ENCODE data around the gene SOHLH1.

The SOHLH1 gene

GRCh38 chr9:135683401-135684034 lies 15.8 kb downstream of the SOHLH1 start:
- Histone ChIP-seq H3K4me1 (ENCODE audit: insufficient read depth, low read length, severe bottlenecking) (no peaks in the 10 kb centered on the region), H3K9ac (ENCODE audit: low read length) (no peak overlapping the region), H3K27ac (ENCODE audit: low read depth, low read length, poor library complexity, severe bottlenecking) (no peak overlapping the region), H3K9me2 (ENCODE audit: low read depth, low read length) (no peaks in the 10 kb centered on the region), H3K4me2 (ENCODE audit: low read length) (no peak overlapping the region), H3K79me2 (ENCODE audit: insufficient read depth, low read length) (no peaks in the 10 kb centered on the region), H3K4me3 (ENCODE audit: low read depth, low read length, poor library complexity, severe bottlenecking) (no peak overlapping the region), H3K36me3 (ENCODE audit: insufficient read depth, low read length) (no peaks in the 10 kb centered on the region), H3K27me3 (ENCODE audit: insufficient read depth, low read length) (0 out of 2 replicates have a peak, but pooled peaks cover 4% of the 10 kb centered on the region), H3K9me3 (ENCODE audit: low read length) (no peaks in the 10 kb centered on the region), H4K20me1 (ENCODE audit: insufficient read depth, low read length) (no peaks in the 10 kb centered on the region), H3F3A (ENCODE audit: insufficient read depth, low read length) (no peaks in the 10 kb centered on the region), H2AFZ (ENCODE audit: low read length) (no peak overlapping the region)
- no peak for TF ChIP-seq EZH2 (IDR thresholded peaks at IDR 0.05; ENCODE audit: borderline replicate concordance, low read length)
- TF ChIP-seq CTCF (IDR thresholded peaks at IDR 0.05; ENCODE audit: low read length), result no peak

DNA sequence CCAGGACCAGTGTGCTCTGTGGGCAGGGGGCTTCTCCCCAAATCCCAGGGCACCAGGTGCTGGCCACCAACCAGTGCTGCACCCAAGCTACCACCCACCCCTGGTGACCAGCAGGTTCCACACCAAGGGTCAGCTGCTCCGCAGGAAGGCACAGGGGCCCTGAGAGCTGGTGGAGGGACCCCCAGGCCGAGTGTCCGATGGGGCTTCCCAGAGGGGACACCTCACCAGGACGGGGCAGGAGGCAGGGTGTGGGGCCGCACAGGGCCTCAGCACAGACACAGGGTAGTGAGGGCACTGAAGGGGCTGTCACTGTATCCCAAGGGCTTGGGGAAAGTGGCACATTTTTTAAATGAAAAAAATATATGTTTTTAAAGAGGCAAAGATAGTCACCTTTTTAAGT lies 18.1 kb downstream of the SOHLH1 start:
- H3K27me3 ChIP-seq (ENCODE audit: insufficient read depth, low read length), result no peaks in the 10 kb centered on the region
- no peak overlapping the region for H2AFZ ChIP-seq (ENCODE audit: low read length)
- no peaks in the 10 kb centered on the region for H3K36me3 ChIP-seq (ENCODE audit: insufficient read depth, low read length)
- H3K79me2 ChIP-seq (ENCODE audit: insufficient read depth, low read length), result no peaks in the 10 kb centered on the region
- H3F3A ChIP-seq (ENCODE audit: insufficient read depth, low read length), result no peaks in the 10 kb centered on the region
- TF ChIP-seq CTCF (IDR thresholded peaks at IDR 0.05; ENCODE audit: low read length) (no peak), EZH2 (IDR thresholded peaks at IDR 0.05; ENCODE audit: borderline replicate concordance, low read length) (no peak)
- H3K9ac ChIP-seq (ENCODE audit: low read length), result no peak overlapping the region
- H3K4me2 ChIP-seq (ENCODE audit: low read length), result no peak overlapping the region
- no peaks in the 10 kb centered on the region for H3K4me1 ChIP-seq (ENCODE audit: insufficient read depth, low read length, severe bottlenecking)
- H3K4me3 ChIP-seq (ENCODE audit: low read depth, low read length, poor library complexity, severe bottlenecking), result no peak overlapping the region
- H3K27ac ChIP-seq (ENCODE audit: low read depth, low read length, poor library complexity, severe bottlenecking), result no peak overlapping the region
- H3K9me3 ChIP-seq (ENCODE audit: low read length), result no peaks in the 10 kb centered on the region
- no peaks in the 10 kb centered on the region for H3K9me2 ChIP-seq (ENCODE audit: low read depth, low read length)
- H4K20me1 ChIP-seq (ENCODE audit: insufficient read depth, low read length), result no peaks in the 10 kb centered on the region

DNA sequence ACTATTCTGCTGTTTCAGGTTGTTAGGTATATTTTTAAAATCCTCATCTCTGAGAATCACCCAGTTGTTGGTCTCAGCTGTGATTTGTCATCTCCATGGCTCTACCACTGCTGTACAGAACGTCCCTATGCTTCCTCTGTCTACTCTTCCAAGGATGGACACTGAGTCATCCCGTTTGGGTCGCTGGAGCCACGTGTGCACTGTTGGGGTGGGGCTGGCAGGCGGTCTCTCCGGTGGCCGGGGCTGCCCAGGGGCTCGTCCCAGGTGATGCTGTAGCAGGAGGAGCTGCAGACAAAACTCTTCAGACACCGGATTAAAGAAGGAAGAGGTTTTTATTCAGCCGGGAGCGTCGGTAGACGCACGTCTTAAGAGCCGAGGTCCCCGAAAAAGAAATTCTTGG lies 19.2 kb downstream of the SOHLH1 start:
- Histone ChIP-seq H3F3A (ENCODE audit: insufficient read depth, low read length) (no peaks in the 10 kb centered on the region), H3K27me3 (ENCODE audit: insufficient read depth, low read length) (no peaks in the 10 kb centered on the region)

More for the DNA sequence above, 19.2 kb downstream of the SOHLH1 start:
- H3K9me2 ChIP-seq (ENCODE audit: low read depth, low read length), result no peaks in the 10 kb centered on the region
- H3K9me3 ChIP-seq (ENCODE audit: low read length), result no peaks in the 10 kb centered on the region
- H3K9ac ChIP-seq (ENCODE audit: low read length), result no peak overlapping the region
- no peak overlapping the region for H3K27ac ChIP-seq (ENCODE audit: low read depth, low read length, poor library complexity, severe bottlenecking)
- no peak overlapping the region for H2AFZ ChIP-seq (ENCODE audit: low read length)
- H4K20me1 ChIP-seq (ENCODE audit: insufficient read depth, low read length), result no peaks in the 10 kb centered on the region
- no peaks in the 10 kb centered on the region for H3K79me2 ChIP-seq (ENCODE audit: insufficient read depth, low read length)
- H3K4me1 ChIP-seq (ENCODE audit: insufficient read depth, low read length, severe bottlenecking), result no peaks in the 10 kb centered on the region
- no peak overlapping the region for H3K4me2 ChIP-seq (ENCODE audit: low read length)
- no peak overlapping the region for H3K4me3 ChIP-seq (ENCODE audit: low read depth, low read length, poor library complexity, severe bottlenecking)
- TF ChIP-seq EZH2 (IDR thresholded peaks at IDR 0.05; ENCODE audit: borderline replicate concordance, low read length) (no peak), CTCF (IDR thresholded peaks at IDR 0.05; ENCODE audit: low read length) (no peak)
- no peaks in the 10 kb centered on the region for H3K36me3 ChIP-seq (ENCODE audit: insufficient read depth, low read length)

Measured in OCI-LY1 (cell line).